AG20443 (cell line): ENCODE data around the gene VPS11.
"Not testable (repeated sequence)": the region's sequence is repeated elsewhere in the genome, so short reads cannot be mapped to it uniquely, and the experiment has no call there.

Experiments
- DNase-seq: peaks from one replicate; pipeline ENCODE4 v3.0.0; 2012; ENCODE audit warnings: low spot score, mixed read lengths

VPS11 gene

DNA sequence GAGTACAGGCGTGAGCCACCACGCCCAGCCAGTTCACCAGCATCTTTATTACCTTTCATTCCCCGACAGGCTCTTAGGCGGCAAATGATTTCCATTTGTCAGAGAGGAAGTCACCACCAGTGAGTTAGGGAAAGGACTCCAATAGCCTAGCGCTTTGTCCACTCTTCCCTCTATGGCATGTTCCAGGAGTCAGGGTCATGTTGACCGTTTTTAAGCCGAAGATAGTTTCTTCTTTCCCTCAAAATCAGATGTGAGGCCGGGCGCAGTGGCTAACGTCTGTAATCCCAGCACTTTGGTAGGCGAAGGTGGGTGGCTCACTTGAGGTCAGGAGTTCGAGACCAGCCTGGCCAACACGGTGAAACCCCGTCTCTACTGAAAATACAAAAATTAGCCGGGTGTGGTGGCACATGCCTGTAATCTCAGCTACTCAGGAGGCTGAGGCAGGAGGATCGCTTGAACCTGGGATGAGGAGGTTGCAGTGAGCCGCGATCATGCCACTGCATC is 35.6 kb downstream of the VPS11 start:
- DNase-seq = not testable (repeated sequence)

DNA sequence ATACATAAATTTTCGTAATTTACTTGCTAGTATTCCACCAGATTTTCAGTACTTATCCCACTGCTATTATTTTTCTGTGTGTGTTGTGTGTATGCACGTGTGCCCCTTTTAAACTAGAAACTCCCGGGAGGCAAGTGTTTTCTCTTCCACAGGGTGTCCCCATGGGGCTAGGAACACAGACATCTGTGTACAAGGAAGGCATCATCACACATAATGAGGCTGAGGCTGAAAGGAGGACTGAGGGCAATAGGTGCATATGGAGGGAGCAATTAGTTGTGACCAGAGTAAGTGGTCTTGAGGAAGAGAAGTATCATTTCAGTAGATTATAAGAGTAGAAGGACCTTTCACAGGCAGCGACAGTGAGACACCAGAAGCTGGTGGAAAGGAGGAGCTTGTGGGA is 36.2 kb downstream of the VPS11 start:
- DNase-seq = no peak

DNA sequence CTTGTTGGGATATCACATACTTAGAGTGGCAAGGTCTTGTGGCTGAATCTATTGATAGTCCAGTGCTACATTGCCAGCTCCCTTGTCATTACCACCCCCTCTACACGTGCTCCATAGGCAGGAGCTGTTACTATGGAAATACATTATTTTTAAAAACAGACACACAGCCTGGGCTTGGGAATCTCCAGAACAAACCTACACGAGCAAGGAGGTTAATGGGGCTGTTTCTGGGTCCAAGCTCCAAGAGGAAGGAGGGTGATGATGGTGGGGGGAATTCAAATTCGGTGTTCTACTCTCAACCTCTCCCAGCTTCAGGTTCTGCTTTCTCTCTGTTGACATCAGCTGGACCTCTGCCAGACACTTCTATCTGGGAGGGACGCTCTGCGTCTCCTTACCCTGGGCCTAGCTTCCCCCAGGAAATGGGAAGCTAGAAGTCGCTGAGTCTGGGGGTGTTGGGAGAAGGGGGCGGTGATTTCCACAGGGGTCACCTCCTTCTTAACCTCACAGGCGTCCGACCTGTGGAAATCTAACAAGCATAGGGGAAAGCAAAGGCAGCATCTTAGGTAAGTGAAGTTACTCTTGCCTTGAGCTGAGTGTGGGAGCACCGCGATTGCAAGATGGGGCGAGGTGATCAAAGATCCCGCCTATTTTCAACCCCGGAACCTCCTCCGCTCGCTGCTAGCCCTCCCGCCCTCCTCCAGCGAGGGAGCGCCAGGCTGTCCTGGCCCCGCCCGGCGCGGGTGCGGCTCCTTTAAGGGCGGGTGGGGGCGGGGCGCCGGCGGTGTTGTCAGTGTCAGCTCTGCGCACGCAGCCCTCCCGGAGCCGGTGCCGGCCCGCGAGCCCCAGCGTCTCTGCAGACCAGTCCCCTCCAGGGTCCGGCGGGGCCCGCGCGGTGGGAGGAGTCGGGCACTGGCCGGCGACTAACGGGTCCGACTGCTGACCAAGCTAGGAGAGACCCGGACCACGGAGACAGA is 39.2 kb downstream of the VPS11 start, which contains the start of gene C2CD2L:
C2CD2L (plus strand) TSS at position 781 of the 974 bp plus-strand sequence. CDS start 398 bp downstream, outside the sequence.
- peak; percentile 97 for DNase-seq

DNA sequence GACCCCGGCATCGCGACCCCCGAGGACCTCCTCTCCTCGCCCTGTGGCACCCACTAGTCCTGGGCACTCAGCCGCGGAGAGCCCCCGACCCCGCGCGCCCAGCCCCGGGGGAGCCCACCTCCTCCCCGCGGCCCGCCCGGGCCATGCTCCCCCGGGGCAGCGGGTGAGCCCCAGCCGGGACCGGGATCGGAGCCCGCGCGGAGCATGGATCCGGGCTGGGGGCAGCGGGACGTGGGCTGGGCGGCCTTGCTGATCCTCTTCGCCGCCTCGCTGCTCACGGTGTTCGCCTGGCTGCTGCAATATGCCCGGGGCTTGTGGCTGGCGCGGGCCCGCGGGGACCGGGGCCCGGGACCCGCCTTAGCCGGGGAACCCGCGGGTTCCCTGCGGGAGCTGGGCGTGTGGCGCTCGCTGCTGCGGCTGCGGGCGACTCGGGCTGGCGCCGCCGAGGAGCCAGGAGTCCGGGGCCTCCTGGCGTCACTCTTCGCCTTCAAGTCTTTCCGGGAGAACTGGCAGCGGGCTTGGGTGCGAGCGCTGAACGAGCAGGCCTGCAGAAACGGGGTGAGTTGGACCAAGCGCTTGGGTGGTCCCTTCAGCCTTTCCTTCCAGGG is 40.0 kb downstream of the VPS11 start:
- peak; percentile 42 for DNase-seq

DNA sequence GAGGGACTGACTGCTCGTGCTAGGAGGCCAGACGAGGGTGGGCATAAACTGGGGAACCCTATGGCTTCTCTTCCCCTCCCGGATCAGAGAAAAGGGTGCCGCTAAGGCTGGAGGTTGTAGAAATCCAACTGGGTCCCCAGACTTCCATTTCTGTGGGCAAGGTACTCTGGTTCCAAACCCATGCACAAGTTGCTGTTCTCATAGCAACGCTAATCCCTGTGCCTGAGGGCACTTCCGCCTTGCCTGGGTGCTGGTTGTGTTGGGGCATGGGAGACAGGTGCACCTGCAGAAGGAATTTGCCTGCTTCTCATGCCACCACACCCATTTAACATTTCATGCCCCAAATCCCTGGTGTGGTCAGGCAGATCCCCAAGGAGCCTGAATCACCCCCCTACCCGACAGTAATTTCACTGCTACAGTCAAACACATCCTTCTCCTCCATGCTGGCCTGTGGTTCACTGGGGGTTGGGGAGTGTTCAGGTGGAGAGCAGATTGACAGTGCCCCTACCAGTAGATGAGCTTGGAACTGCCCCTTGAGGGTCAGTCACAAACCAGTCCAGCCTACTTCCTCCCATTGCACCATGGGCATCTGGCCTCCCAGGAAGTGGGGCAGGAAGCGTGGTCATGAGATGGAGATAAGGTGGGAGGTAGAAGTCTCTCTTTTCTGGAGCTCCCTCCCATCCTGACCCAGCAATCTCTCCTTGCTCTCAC is 40.7 kb downstream of the VPS11 start:
- peak; percentile 24 for DNase-seq

DNA sequence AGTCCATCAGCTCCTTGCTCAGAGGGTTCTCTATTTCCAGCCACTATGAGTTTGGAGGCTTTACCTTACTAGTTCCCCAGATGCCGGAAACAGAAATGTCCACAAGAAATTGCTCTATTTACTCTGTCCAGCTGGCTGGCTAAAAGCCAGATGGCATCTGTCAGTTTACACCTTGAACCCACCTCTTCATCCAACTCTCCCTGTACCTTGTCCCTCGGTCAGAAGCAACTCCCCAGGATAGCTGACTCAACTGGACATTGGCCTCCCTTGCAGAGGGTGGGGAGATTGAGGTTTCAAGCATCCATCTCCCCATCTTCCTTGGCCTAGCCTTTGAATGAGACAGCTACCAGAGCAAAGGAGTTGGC is 41.2 kb downstream of the VPS11 start:
- DNase-seq = no peak

DNA sequence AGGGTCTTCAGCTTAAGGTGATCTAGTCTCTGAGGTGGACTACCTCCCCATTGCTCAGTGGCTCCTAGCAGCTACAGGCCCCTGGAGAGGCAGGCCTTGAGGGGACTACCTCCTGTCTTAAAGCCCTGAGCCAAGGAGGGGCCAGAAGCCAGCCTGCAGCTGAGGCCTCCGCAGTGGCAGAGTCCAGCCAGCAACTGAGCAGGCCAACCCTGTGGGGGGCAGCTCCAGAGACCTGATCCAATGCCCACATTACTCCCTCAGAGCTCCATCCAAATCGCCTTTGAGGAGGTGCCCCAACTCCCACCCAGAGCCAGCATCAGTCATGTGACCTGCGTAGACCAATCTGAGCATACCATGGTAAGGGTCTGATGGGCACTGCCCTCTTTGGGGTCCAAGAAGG is 42.2 kb downstream of the VPS11 start:
- no peak for DNase-seq

DNA sequence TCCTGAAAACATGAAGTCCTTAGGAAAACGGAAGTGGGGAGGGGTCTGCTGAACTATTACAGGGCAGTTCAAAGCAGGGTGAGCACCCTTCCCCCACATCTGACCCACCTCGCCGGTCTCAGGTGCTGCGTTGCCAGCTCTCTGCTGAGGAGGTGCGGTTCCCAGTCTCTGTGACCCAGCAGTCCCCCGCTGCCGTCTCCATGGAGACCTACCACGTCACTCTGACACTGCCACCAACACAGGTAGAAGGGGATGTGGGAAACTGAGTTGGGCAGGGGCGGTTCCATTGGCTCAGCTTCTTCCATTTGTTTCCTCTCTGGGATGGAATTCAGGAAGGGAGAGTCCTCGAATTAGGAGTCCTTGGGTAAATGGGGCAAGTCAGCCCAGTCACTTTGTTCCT is 42.8 kb downstream of the VPS11 start:
- no peak for DNase-seq

DNA sequence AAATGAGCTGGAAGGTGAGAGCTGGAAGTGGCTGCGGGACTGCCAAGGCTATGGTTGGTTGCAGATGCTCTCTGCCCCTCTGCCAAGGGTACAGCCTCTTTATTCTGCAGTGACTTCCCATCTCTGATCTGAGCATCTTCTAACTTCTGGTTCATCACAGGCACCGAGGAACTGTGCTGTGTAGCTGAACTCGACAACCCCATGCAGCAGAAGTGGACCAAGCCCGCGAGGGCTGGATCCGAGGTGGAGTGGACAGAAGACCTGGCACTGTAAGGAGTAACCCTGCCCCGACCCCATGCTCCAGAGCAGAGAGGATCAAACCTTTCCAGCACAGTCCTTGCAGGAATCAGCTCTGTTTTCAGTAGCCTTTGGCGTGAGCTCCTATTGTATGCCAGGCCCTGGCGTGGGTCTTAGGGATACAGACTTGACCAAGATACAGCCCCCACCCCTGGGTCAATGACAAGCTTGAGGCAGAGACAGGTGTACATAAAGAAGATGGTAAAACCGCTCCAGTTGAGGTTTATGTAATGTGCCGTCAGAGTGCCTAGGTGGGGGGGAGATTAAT is 43.8 kb downstream of the VPS11 start:
- DNase-seq = no peak

DNA sequence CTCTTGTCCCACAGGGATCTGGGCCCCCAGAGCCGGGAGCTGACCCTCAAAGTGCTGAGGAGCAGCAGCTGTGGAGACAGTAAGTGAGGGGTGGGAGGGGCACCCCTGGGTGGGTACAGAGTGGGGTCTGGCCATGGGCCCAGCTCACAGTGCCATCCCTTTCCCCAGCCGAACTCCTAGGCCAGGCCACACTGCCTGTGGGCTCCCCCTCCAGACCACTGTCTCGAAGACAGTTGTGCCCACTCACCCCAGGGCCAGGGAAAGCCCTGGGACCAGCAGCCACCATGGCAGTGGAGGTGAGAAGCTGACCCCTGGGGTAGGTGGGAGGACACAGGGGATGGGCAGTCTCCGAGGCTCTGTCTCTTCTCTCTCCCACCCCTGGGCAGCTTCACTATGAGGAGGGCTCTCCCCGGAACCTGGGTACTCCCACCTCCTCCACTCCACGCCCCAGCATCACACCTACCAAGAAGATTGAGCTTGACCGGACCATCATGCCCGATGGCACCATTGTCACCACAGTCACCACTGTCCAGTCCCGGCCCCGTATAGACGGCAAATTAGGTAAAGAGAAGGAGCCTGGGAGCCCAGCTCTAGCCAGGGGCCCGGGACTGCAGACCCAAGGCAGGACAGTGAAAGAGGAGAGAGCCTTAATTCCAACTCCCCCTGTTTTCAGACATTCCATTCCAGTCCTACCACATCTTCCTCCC is 44.8 kb downstream of the VPS11 start:
- DNase-seq = no peak

DNA sequence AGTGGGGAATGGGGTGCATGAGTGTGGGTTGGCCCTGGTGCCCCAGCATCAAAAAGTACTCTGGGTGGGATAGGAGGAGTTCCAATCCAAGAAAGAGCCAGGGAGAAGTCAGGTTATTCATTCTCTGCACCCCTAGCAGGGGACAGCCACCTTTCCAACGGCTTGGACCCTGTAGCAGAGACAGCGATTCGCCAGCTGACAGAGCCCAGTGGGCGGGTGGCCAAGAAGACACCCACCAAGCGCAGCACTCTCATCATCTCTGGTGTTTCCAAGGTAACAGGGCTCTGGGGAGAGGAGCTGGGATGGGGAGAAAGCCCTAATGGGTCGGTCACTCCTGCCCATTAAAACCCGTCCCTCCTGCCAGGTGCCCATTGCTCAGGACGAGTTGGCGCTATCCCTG is 46.1 kb downstream of the VPS11 start:
- no peak for DNase-seq

DNA sequence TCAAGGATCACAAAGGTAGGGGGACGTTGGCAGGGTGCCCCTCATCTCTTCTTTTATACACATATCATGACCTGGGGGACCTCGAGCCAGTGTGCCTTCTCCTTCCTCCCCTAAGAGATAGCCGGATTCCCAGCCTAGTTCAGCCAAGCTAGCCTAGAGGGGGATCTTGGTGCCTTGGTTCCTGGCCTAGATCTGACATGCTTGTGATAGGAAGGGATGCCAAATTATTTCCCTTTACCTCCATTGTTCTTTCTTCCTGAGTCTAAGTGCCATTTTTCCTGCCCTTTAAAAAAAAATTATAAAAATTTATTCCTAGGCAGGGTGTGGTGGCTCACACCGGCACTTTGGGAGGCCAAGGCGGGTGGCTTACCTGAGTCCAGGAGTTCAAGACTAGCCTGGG is 46.7 kb downstream of the VPS11 start:
- DNase-seq = no peak

DNA sequence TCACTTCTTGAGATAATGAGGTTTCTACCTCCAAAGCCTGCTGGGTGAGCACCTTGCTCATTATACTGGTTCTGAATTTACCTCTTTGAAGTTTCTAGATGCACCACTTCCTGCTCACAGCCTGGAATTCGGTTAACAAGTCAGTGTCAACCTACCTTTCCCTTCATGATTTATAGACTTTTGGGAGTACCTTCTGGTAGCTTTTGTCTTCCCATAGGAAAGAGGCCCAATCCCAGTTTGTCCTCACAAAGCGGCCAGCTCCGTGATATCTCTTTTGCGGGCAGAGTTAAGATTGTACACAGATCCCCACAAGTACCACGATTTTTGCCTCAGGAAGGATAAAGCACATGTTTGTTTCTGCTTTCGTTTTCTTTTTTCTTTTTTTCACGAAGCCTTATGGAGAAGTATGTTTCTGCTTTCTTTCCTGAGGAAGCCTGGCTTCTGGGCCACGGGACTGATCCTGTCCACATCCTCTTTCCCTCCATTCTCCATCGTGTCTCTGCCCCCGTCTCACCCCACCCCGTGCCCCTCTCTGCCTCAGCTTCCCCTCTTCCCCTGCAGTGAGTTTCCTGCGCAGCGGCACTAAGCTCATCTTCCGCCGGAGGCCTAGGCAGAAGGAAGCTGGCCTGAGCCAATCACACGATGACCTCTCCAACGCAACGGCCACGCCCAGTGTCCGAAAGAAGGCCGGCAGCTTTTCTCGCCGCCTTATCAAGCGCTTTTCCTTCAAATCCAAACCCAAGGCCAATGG is 48.0 kb downstream of the VPS11 start:
- DNase-seq = no peak

DNA sequence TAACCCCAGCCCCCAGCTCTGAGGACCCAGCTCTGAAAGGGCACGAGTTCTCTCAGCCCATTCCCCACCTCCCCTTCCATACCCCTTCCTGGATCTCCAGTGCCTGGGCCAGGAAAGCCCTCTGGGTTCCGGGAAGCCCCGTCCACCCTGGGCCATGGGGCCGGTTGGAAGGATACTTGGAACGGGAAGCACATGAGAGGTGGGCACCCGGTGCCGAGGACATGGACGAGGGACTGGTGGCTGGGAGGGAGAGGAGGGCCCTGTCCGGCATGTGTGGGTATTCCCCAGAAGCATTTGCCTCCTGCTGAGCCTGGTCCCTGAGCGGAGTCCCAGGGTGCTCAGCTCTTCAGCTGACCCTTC is 48.6 kb downstream of the VPS11 start:
- DNase-seq = no peak

DNA sequence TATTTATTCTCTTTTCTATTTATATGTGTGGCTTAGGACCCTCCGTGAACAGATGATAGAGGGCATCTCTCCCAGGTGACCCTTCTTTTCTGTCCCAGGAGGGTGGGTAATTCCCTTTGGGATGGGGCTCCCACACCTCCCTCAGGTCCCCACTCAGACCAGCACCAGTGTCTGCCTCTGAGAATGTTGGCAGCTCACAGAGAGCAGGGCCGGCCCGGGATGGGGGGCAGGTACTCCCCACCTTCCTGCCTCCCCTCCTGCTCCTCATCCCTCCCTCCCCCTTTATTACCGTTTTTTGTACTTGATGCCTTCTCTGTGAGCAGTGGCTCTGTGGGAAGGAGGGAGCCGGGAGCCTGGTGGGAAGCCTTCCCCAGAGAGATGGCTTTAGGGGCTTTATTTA is 49.0 kb downstream of the VPS11 start:
- no peak for DNase-seq

DNA sequence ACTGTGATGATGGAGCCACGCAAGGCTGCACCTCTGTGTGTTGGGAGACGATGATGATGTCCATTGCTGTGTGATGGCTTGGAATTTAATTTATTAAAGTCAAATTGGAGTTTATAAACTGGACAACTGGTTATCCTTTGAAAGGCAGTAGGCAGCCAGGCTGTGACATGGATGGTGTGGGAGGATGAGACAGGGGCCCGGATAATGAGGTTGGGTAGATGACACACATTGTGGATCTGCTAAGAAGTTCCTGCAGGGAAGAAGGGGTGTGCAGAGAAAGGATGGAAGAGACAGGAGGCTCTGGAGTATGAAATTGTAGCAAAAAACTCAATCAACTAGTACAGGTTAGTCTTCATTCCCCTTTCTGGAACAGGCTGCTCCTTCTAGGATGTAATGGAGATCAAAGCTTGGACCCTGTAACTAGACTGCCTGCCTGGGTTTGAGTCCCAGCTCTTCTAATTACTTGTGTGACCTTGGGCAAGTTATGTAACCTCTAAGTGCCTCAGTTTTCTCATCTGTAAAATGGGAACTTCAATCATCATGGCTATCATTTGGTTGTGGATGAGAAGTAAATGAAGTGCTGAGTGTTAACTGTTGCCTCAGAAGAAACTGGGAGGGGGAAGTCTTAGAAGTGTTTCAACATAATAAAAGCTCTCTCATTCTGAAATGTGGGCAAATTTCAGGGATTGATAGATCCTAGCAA is 49.5 kb downstream of the VPS11 start:
- DNase-seq = no peak

DNA sequence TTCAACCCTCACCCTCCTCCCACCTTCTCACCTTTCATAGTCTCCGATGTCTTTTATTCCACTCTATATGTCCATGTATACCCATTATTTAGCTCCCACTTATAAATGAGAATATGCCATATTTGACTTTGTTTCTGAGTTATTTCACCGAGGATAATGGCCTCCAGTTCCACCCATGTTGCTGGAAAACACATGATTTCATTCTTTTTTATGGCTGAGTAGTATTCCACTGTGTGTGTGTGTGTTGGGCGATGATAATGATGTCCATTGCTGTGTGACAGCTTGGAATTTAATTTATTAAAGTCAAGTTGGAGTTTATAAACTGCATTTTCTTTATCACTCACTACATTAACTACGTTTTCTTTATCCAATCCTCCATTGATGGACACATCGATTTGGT is 50.6 kb downstream of the VPS11 start:
- DNase-seq = no peak

DNA sequence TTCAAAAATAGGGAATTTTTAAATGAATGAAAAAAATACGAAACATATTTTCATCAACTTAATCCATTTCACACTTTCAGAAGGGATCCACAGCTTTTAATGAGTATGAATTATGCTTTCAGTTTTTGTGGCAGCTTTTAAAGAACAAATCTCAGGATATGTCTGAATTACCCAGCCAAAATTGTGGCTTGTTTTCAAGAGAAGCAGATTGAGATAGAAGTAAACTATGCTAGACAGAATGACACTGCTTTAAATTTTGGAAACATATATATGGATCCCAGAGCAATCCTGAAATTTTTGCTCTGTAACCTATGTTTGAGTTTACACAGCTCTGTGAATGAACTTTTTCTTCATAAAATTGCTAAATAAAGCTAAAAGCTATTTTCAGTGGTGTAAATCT is 51.3 kb downstream of the VPS11 start:
- DNase-seq = no peak

DNA sequence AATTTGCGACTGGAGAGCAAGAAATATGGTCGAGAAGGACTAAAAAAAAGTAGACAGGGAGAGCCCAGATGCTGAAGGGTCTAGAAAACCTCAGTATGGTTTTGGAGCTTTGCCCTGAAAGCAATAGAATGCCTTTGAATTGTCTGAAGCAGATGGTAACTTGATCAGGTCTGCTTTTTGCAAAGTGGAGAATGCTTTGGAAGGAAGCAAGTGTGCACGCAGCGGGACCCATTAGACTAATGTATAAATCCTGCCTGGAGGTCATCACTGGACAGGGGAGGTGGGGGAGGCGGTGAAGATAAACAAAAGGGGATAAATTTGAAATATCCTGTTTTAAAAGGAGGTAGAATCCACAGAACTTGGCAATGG is 53.0 kb downstream of the VPS11 start:
- peak; percentile 32 for DNase-seq
